ENCODE data around the gene TMEM132D.

TMEM132D gene

GRCh38 chr12:129696926-129697325 lies 206.9 kb downstream of the TMEM132D start:
- no peak for DNase-seq (ENCODE audit: low read depth)
- TF ChIP-seq, protein P1, sequence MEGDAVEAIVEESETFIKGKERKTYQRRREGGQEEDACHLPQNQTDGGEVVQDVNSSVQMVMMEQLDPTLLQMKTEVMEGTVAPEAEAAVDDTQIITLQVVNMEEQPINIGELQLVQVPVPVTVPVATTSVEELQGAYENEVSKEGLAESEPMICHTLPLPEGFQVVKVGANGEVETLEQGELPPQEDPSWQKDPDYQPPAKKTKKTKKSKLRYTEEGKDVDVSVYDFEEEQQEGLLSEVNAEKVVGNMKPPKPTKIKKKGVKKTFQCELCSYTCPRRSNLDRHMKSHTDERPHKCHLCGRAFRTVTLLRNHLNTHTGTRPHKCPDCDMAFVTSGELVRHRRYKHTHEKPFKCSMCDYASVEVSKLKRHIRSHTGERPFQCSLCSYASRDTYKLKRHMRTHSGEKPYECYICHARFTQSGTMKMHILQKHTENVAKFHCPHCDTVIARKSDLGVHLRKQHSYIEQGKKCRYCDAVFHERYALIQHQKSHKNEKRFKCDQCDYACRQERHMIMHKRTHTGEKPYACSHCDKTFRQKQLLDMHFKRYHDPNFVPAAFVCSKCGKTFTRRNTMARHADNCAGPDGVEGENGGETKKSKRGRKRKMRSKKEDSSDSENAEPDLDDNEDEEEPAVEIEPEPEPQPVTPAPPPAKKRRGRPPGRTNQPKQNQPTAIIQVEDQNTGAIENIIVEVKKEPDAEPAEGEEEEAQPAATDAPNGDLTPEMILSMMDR (IDR thresholded peaks at IDR 0.05; ENCODE audit: low read depth, low read length): no peak
- TF ChIP-seq MAX (IDR thresholded peaks at IDR 0.05; ENCODE audit: low read depth, low read length) (no peak), MYC (IDR thresholded peaks at IDR 0.05; ENCODE audit: low read depth, low read length) (no peak), POLR2A (IDR thresholded peaks at IDR 0.05; ENCODE audit: extremely low read depth, insufficient read length) (no peak)
- H3K4me3 ChIP-seq (ENCODE audit: low read depth, low read length): no peak overlapping the region

GRCh38 chr12:129696405-129696804 lies 207.4 kb downstream of the TMEM132D start:
- no peak overlapping the region for H3K4me3 ChIP-seq (ENCODE audit: low read depth, low read length)
- no peak for TF ChIP-seq MYC (IDR thresholded peaks at IDR 0.05; ENCODE audit: low read depth, low read length)
- no peak for TF ChIP-seq POLR2A (IDR thresholded peaks at IDR 0.05; ENCODE audit: extremely low read depth, insufficient read length)
- no peak for TF ChIP-seq MAX (IDR thresholded peaks at IDR 0.05; ENCODE audit: low read depth, low read length)
- TF ChIP-seq, protein P1 (IDR thresholded peaks at IDR 0.05; ENCODE audit: low read depth, low read length): no peak
- DNase-seq (ENCODE audit: low read depth): no peak

DNA sequence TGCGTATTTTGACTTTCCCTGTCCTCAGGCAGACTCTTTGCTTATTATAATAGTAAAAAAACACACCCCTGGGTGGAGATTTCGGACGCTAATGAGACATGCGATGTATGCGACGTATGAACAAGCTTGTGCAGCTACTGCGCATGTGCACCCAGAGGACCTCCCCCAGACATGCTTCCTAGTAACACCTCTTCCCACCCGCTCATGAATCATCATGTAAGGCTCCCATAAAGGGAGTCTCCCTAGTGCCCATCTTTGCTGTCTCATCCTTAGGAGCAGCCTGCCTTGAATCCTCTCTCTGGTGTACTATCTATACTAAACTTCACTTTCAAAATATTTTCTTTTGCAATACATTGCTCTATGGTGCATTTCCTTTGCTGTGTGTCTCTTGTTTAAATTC lies 210.1 kb downstream of the TMEM132D start:
- H3K4me3 ChIP-seq (ENCODE audit: low read depth, low read length): no peak overlapping the region
- no peak for DNase-seq (ENCODE audit: low read depth)
- no peak for TF ChIP-seq MAX (IDR thresholded peaks at IDR 0.05; ENCODE audit: low read depth, low read length)
- no peak for TF ChIP-seq POLR2A (IDR thresholded peaks at IDR 0.05; ENCODE audit: extremely low read depth, insufficient read length)
- TF ChIP-seq MYC (IDR thresholded peaks at IDR 0.05; ENCODE audit: low read depth, low read length): no peak
- TF ChIP-seq, protein P1 (IDR thresholded peaks at IDR 0.05; ENCODE audit: low read depth, low read length): no peak

- DNase-seq (ENCODE audit: low read depth): no peak
- TF ChIP-seq MYC (IDR thresholded peaks at IDR 0.05; ENCODE audit: low read depth, low read length) (no peak), POLR2A (IDR thresholded peaks at IDR 0.05; ENCODE audit: extremely low read depth, insufficient read length) (no peak), MAX (IDR thresholded peaks at IDR 0.05; ENCODE audit: low read depth, low read length) (no peak)
- TF ChIP-seq, protein P1 (IDR thresholded peaks at IDR 0.05; ENCODE audit: low read depth, low read length): no peak
- no peak overlapping the region for H3K4me3 ChIP-seq (ENCODE audit: low read depth, low read length)
Observed at GRCh38 chr12:129687731-129688130, 216.1 kb downstream of the TMEM132D start.

GRCh38 chr12:129681830-129682229 lies 222.0 kb downstream of the TMEM132D start:
- no peak for DNase-seq (ENCODE audit: low read depth)
- no peak overlapping the region for H3K4me3 ChIP-seq (ENCODE audit: low read depth, low read length)

More at GRCh38 chr12:129681830-129682229, 222.0 kb downstream of the TMEM132D start:
- TF ChIP-seq POLR2A (IDR thresholded peaks at IDR 0.05; ENCODE audit: extremely low read depth, insufficient read length) (no peak), MYC (IDR thresholded peaks at IDR 0.05; ENCODE audit: low read depth, low read length) (no peak), MAX (IDR thresholded peaks at IDR 0.05; ENCODE audit: low read depth, low read length) (no peak)
- TF ChIP-seq, protein P1 (IDR thresholded peaks at IDR 0.05; ENCODE audit: low read depth, low read length): no peak
